Psoas muscle (tissue), 8 donors: ENCODE measurements around the gene PLA2G6. TPM values are rescaled to one million over a fixed set of nuclear protein-coding genes. Genes with fewer than 3 reads are reported as not detected.

Source experiments
- ATAC-seq, 4 donors: fragments of 200-7000 bp; cut with Tn5 transposase; one replicate each; pipeline ENCODE4 v1.9.1; 2020; ENCODE audit warnings: moderate library complexity in 3 of 4, mild to moderate bottlenecking in 2 of 4
- DNase-seq, 2 donors: peaks; one replicate each; pipeline ENCODE4 v3.0.0-alpha.2; 2020
- H3K27ac ChIP-seq: fragments of 200-600 bp; one replicate; pipeline ENCODE4 v1.8.0; 2022
- H3K27me3 ChIP-seq, 3 donors: fragments of 200-600 bp in 1 of 3; one replicate each; pipeline versions ENCODE4 v1.6.1 to v1.8.0; 2013 to 2022; ENCODE audit warnings: low read length in 2 of 3, mild to moderate bottlenecking in 2 of 3, moderate library complexity in 1 of 3; ENCODE audit not compliant: insufficient read depth in 3 of 3
- H3K36me3 ChIP-seq, 2 donors: fragments of 200-600 bp in 1 of 2; one replicate each; pipeline versions ENCODE4 v1.6.1 to v1.8.0; 2013 to 2022; ENCODE audit warnings: low read depth in 1 of 2, mild to moderate bottlenecking in 1 of 2, moderate library complexity in 1 of 2; ENCODE audit not compliant: insufficient read depth in 1 of 2
- H3K4me1 ChIP-seq: fragments of 200-600 bp; one replicate; pipeline ENCODE4 v1.8.0; 2022
- H3K4me3 ChIP-seq: fragments of 200-600 bp; one replicate; pipeline ENCODE4 v1.8.0; 2022; ENCODE audit warnings: mild to moderate bottlenecking
- H3K9me3 ChIP-seq: fragments of 200-600 bp; one replicate; pipeline ENCODE4 v1.8.0; 2022
- WGBS, 3 donors: extraction: QIAGEN DNeasy Blood & Tissue Kit; methylation state at CpG; one replicate each; pipeline versions ENCODE4 v1.1.6 to v1.1.7; 2013; 5-methylcytosine and 5-hydroxymethylcytosine counted together
- intact Hi-C, 2 donors: fragments of 100-400 bp; cut with DNase I; formaldehyde crosslinking; loops; one replicate each; pipeline versions ENCODE4 v1.11.0 to v1.14.2; 2022
- polyA plus RNA-seq, 3 donors: library from polyadenylated mRNA; stranded (reverse); fragments of 200-250 nt; gene quantifications; one replicate each; pipeline ENCODE4 v1.2.3, GENCODE V29; 2013
- total RNA-seq, 4 donors: library from RNA; stranded (reverse); fragmentation: NEBNext Ultra II Directional in 2 of 4; extraction: Animal tissue kit (Norgen Biotek cat#: 25700) in 2 of 4; gene quantifications; one replicate each; pipeline versions ENCODE4 v1.2.1 to v1.2.4, GENCODE V29; 2021 to 2023
- TF ChIP-seq, protein P1 (sequence below): fragments of 200-600 bp; IDR thresholded peaks from one replicate; pipeline ENCODE4 v1.8.0; 2022; ENCODE audit warnings: antibody characterized with exemption
- donor health status: healthy with polysubstance abuse.
- donor health status: DM: no; HTN: no; CAD: no; lungs with moderate emphysema.
- donor health status: Bipolar disorder and iron deficiency.
- donor health status: healthy.
- donor health status: DM: yes; HTN: yes; CAD: no.
- donor health status: DM: no; HTN: no; CAD: no.
- donor health status: DM: no; HTN: no; CAD: no.
- donor health status: DM: yes; HTN: yes; CAD: no.

PLA2G6 gene
- total and polyA plus RNA-seq, 7 donors, result 4.5 to 17.4 (median 8.5) TPM

DNA sequence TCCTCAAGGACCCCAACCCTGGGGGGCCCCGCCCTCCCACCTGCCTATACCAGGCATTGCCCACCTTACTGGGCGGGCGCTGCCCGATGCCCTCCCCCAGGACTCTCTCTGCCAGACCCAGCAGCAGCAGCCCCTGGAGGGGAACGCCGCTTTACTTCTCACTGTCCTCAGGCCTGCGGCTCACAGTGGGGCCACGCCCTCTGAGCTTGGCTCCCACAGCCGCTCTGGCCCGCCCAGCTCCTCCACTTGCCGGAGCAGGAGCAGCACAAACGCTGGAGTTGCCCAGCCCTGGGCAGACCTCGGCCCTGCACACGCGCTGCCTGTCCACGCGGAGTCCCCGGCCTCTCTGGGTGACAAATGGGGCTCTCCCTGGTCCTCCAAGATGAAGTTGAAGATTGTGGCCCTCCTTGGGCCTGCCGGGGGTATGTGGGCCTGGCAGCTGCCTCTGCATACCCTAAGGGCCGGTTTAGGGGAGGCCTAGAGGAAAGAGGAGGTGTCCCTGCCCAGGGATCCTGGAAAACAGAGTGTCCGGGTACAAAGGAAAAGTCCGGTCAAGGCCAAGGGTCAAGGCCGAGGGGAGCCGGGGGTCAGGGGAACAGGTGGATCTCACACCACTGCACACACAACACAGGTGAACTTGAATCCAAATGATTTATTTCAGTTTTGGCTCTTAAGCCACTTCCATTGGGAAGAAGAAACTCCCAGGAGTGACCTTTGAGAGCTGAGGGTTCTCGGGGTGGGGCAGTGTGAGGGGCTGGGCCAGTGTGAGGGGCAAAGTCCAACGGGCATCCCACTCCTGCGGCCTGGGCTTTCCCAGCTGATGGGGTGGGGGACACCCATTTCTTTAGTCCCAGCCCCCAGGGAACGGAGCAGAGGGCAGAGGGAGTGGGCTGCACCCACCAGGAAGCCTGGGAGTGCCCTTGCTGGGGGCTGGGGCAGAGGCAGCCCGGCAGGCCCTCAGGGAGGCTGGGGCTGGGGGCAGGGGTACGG, 70.5 kb downstream of the PLA2G6 start:
- ATAC-seq, result no peak
- no peak for DNase-seq
- H3K27ac ChIP-seq, result no peak overlapping the region
- TF ChIP-seq, protein P1, sequence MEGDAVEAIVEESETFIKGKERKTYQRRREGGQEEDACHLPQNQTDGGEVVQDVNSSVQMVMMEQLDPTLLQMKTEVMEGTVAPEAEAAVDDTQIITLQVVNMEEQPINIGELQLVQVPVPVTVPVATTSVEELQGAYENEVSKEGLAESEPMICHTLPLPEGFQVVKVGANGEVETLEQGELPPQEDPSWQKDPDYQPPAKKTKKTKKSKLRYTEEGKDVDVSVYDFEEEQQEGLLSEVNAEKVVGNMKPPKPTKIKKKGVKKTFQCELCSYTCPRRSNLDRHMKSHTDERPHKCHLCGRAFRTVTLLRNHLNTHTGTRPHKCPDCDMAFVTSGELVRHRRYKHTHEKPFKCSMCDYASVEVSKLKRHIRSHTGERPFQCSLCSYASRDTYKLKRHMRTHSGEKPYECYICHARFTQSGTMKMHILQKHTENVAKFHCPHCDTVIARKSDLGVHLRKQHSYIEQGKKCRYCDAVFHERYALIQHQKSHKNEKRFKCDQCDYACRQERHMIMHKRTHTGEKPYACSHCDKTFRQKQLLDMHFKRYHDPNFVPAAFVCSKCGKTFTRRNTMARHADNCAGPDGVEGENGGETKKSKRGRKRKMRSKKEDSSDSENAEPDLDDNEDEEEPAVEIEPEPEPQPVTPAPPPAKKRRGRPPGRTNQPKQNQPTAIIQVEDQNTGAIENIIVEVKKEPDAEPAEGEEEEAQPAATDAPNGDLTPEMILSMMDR, result no peak
- H3K4me3 ChIP-seq, result no peak overlapping the region
- H3K36me3 ChIP-seq, result no peaks in the 10 kb centered on the region
- no peaks in the 10 kb centered on the region for H3K27me3 ChIP-seq
- intact Hi-C loops, result loop anchor here (5.0 to 10.0 kb wide), 2 partner anchors 56 to 94 kb away; partner anchors contain the start of gene MAFF (in 2 of the 2)
- H3K4me1 ChIP-seq, result no peaks in the 10 kb centered on the region
- H3K9me3 ChIP-seq, result no peaks in the 10 kb centered on the region
- 82 to 88% (median 86%) methylated on average over 30 of the region's 30 CpGs for WGBS, 3 donors

DNA sequence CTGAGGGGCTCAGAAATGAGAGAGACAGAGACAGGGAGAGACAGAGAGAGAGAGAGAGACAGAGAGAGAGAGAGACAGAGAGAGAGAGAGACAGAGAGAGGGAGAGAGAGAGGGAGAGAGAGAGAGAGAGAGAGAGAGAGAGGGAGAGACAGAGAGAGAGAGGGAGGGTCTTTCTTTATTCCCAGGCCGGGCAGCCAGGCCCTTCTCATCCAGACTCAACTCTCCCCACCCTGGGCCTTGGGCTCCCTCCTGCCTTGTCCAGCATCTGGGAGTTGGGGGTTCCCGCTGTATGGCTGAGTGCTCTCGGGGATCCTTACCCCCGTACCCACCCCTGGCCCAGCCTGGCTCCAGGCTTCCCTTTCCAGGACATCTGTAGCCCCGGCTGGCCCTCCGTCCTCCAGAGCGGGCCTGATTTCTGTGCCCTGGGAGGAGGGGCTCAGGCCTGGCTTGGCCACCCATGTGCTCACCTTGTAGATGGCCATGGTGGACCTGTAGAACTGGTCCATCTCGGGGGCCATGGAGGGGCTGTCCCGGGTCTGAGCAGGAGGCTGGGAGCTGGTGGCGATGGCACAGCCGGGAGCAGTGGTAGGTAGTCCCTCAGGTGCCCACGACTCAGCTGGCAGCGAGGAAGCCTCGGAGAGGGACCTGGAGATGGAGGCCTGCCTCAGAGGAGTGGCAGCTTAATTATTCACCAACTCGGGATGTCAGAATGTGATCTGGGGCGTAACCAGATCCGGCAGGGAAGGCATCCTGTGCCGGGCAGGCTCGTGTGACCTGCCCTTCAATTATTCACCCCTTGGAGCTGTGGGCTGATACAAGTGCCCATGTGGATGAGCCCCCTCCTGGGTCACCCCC, 71.4 kb downstream of the PLA2G6 start, which contains the start of gene BAIAP2L2:
Gene BAIAP2L2 (minus strand): TSS at position 677 of the 855 bp plus-strand sequence. CDS start 159 bp downstream, at position 518.
- no peaks in the 10 kb centered on the region for H3K27me3 ChIP-seq
- H3K4me3 ChIP-seq, result no peak within 1 kb of the TSS
- no peaks in the 10 kb centered on the region for H3K4me1 ChIP-seq
- no peaks in the 10 kb centered on the region for H3K9me3 ChIP-seq
- no peaks in the 10 kb centered on the region for H3K36me3 ChIP-seq
- intact Hi-C loops, result loop anchor here (5.0 to 10.0 kb wide), 2 partner anchors 57 to 95 kb away; partner anchors contain the start of gene MAFF (in 2 of the 2)
- TF ChIP-seq, protein P1, result no peak
- ATAC-seq (peak in 1 of 4 donors; percentile 35), DNase-seq (no peak)
- 77 to 87% (median 78%) methylated on average over 18 to 19 of the region's 19 CpGs for WGBS, 3 donors
- no peak within 1 kb of the TSS for H3K27ac ChIP-seq

DNA sequence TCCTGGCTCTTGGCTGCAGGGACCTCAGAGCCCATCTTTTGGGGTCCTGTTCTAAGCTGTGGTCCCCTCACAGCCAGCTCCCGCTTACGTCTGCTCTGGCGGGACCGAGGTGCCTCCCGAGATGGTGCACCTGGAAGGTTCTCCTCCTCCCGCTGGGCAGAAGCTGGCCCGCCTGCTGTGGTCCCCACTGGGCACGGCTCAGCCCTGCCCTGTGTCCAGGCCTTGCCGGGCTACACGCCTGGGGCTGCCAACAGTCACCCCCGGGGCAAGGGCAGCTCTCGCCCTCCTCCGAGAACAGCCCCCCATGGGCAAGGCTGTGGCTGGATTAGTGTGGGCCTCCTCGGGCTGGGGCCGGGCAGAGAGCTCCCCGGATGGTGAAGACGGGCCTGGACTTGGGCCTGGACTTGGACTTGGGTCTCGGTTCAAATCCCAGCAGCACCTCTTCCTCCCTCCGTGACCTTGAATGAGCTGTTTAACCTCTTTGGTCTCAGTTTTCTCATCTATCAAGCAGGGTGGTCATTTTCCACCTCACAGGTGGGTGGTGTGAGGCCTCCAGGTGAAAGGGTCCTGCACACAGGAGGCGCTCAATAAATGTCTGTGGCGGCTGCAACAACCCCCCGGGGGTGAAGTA, 72.1 kb downstream of the PLA2G6 start:
- ATAC-seq, result no peak
- 87 to 93% (median 88%) methylated on average over 18 to 22 of the region's 22 CpGs for WGBS, 3 donors
- intact Hi-C loops, result loop anchor here (5.0 to 10.0 kb wide), 2 partner anchors 58 to 95 kb away; partner anchors contain the start of gene MAFF (in 2 of the 2)
- H3K9me3 ChIP-seq, result no peaks in the 10 kb centered on the region
- no peak for DNase-seq
- no peaks in the 10 kb centered on the region for H3K36me3 ChIP-seq
- TF ChIP-seq, protein P1, result no peak
- H3K27ac ChIP-seq, result no peak overlapping the region
- no peaks in the 10 kb centered on the region for H3K27me3 ChIP-seq
- H3K4me1 ChIP-seq, result no peaks in the 10 kb centered on the region
- H3K4me3 ChIP-seq, result no peak overlapping the region

DNA sequence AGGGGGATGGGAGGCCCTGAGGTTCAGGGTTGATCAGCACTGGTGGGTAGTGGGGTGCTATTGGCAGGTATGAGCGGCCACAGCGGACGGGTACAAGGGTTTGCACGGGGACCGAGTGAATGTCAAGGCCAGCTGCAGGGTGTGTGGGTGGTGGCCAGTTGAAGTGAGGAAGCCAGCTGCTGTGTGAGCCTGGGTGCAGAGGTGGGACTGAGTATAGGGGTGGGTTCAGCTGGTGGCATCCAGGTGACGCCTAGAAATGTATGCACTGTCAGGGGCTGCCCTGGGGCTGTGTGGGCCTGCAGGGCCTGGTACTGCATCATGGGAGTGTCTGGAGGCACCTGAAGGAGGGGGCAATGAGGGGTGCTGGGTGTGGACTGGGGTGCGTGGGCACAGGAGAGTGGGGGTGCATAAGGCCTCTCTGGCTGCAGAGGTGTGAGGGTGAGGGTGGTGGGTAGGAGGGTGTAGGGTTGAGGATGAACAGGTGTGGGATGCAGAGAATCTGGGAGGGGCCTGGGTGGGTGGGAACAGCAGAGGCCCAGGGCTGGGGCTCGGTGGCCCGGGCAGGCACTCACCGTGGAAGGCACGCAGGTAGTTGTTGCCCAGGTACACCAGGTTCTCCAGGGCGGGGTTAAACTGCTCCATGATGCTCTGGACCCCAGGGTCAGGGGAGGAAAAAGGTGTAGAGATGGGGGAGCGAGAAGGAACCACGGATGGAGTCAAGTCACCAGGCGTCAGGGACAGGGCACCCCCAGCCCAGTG, 72.9 kb downstream of the PLA2G6 start:
- TF ChIP-seq, protein P1, result no peak
- no peak overlapping the region for H3K4me3 ChIP-seq
- no peaks in the 10 kb centered on the region for H3K9me3 ChIP-seq
- no peaks in the 10 kb centered on the region for H3K4me1 ChIP-seq
- H3K27ac ChIP-seq, result no peak overlapping the region
- DNase-seq (no peak), ATAC-seq (no peak)
- WGBS, 3 donors, result 90 to 93% (median 91%) methylated on average over 15 of the region's 15 CpGs
- intact Hi-C loops, result no loop called here
- no peaks in the 10 kb centered on the region for H3K27me3 ChIP-seq
- no peaks in the 10 kb centered on the region for H3K36me3 ChIP-seq
